HG02870 (cell line): ENCODE results near the gene IRS1.
"Not testable (repeated sequence)": the region's sequence is repeated elsewhere in the genome, so short reads cannot be mapped to it uniquely, and the experiment has no call there.

Experiments
- ATAC-seq: cut with Tn5 transposase; IDR thresholded peaks from one replicate; pipeline ENCODE4 v1.9.1; 2021; ENCODE audit warnings: mild to moderate bottlenecking, moderate library complexity; ENCODE audit not compliant: unreplicated experiment

The IRS1 gene, protein sequence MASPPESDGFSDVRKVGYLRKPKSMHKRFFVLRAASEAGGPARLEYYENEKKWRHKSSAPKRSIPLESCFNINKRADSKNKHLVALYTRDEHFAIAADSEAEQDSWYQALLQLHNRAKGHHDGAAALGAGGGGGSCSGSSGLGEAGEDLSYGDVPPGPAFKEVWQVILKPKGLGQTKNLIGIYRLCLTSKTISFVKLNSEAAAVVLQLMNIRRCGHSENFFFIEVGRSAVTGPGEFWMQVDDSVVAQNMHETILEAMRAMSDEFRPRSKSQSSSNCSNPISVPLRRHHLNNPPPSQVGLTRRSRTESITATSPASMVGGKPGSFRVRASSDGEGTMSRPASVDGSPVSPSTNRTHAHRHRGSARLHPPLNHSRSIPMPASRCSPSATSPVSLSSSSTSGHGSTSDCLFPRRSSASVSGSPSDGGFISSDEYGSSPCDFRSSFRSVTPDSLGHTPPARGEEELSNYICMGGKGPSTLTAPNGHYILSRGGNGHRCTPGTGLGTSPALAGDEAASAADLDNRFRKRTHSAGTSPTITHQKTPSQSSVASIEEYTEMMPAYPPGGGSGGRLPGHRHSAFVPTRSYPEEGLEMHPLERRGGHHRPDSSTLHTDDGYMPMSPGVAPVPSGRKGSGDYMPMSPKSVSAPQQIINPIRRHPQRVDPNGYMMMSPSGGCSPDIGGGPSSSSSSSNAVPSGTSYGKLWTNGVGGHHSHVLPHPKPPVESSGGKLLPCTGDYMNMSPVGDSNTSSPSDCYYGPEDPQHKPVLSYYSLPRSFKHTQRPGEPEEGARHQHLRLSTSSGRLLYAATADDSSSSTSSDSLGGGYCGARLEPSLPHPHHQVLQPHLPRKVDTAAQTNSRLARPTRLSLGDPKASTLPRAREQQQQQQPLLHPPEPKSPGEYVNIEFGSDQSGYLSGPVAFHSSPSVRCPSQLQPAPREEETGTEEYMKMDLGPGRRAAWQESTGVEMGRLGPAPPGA (N-terminal part only)

DNA sequence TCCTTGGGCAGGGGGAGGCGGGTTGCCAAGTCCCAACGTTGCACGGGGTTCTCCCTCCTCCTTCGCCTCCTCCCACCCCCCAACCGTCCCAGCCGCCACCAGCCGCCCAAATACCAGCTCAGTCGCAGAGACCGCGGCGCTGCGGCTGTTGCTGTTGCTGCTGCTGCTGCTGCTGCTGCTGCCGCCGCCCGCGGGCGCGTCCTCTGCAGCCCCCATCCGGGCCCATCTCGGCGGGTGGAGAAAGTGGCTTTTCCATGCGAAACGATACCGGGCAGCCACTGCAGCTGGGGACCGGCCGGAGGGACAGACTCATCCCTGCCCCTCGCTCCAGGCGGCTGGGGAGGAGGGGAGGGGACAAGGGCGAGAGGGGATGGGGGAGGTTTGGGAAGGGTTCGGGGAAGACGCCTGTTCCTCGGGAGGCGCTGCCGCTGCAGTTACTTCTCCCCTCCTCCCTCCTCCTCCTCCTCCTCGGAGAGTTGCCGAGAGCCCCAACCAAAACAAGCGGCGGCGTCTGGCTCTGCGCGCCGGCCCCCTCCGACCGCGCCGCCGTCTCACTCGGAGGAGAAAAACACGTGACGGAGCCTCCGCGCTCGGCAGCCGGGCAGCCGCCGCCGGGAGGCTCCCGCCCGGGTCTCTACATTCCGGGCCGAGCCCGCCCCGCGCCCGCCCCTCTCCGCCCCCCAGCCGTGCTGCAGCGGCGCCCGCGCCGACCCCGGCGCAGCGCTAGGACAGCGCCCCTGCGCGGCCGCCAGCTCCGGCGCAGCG, at the start of gene IRS1:
Gene IRS1, minus strand, starts transcription at position 610 of the 765 bp plus-strand sequence. CDS start 1,082 bp downstream, outside the sequence.
- ATAC-seq = peak; percentile 27

DNA sequence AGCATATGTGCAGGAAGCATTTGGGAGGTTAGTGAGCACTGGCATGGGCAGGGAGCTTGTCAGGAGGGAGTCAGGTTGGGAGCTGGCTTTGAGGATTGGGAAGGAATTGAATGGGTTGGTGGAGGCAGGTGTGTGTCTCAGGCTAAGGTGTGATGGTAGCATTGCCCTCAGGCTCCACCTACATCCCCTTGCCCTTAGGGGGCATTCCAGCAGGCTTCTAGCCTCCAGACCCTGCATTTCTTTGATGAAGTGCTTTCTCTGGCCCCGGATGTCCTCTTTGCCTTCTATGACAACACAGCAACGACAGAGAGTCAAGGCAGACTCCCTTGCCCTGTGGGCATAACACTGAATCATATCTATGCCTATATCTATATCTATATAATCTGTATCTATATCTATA, 49.7 kb upstream of the IRS1 start:
- ATAC-seq = no peak

DNA sequence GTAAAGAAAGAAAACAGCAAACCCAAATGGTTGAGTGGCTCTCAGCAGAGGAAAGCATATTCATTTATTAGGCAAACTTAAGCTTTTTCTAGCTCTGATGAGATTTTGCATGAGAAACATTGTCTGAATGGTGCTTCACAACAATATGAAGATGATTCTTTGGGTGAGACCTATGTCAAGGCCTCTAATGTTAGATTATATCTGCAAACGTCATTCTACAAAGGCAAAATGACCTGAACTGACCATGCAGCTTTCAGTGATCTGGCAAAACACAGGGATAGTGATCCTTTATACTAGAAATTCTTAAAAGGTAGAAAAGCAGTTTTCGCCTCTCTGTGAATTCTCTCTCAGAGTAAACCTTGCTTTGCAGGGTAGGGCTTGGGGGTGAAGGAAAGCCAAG, 47.9 kb upstream of the IRS1 start:
- ATAC-seq = no peak

DNA sequence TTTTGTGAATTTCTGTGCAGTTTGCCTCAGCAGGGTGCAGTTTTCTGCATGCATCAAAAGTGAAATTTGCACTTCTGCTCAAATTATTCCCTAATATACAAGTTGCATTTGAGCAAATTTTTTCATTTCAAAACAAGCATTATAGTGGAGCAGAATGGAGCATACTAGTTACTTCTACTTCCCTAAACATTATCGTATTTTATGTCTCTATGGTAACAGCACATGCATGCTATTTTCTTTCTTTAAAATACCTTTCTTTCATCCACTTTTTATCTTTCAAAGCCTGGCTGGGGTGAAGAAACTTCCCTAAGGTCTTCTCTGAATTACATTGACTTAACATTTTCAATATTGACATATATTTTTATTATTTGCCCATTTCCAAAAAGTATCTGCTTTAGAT, 47.5 kb upstream of the IRS1 start:
- no peak for ATAC-seq

DNA sequence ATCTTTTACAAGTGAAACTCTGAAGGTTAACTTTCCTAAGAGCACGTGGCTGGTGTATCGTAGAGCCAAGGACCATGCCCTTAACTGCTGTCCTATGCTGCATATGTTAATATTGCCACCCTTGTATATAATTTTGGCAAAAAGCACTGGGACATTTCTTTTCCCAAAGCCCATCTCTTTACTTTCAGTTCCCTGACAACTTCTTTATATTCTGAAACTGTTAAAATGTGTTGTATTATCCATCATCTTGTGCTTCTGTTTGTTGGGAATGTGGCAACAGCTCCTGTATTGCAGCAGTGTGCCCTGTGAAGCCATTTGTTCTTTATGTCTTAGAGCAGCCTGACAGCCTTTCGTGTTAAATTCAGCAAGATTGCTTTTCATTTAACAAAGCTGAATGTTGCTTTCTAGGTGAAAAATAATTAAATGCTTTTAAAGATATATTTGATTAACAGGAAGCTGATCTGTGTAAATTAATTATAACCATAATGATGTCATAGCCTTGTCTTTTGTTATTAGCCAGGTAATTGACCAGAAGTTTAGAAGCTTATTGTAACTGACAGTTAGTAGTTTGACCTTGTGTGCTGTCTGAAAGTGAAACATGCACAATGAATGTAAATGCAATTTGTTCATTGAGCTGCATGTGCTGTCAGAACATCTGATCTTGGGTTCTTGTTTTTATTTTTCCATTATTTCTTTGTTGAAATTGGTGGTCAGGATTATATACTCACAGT, 45.9 kb upstream of the IRS1 start:
- peak; percentile 67 for ATAC-seq

DNA sequence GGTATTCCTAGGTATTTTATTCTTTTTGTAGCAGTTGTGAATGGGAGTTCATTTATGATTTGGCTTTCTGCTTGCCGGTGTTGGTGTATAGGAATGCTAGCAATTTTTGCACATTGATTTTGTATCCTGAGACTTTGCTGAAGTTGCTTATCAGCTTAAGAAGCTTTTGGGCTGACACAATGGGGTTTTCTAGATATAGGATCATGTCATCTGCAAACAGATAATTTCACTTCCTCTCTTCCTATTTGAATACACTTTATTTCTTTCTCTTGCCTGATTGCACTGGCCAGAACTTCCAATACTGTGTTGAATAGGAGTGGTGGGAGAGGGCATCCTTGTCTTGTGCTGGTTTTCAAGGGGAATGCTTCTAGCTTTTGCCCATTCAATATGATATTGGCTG, 43.4 kb upstream of the IRS1 start:
- not testable (repeated sequence) for ATAC-seq

DNA sequence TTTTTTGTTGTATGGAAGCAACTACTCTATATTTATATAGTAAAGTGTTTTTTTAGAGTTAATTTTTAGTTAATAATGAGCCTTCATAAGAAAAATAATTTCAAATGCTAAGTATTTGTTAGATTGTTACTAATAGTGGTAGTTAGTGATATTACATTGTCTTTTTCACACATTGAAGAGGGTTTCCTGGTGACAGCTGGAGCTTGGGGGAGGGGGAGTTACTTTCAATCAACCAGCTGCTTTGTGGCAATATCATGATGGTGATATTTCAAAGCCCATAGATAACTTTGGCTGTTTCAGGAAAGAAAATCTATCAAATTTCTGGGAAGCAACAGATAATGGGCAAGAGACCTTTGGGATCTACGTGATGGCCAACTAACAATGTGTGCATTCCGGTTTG, 40.3 kb upstream of the IRS1 start:
- ATAC-seq = no peak

DNA sequence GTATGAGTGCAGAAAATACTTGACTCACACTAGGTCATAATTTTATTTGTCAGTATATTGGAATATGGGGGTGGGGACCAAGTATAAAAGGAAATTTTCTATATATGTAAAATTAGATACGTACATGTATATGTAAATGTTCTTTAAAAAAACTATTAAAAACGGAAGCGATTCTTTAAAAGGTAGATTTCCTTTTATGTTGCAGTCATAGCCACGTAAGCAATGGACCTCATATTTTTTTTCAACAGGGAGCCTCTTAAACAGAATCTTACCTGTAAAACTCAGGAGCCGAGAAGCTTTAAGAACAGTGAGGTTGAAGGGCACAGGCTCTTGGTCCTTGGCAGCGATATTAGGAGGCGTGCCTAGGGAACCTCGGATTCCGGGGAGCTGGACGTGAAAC, 39.5 kb upstream of the IRS1 start:
- no peak for ATAC-seq

DNA sequence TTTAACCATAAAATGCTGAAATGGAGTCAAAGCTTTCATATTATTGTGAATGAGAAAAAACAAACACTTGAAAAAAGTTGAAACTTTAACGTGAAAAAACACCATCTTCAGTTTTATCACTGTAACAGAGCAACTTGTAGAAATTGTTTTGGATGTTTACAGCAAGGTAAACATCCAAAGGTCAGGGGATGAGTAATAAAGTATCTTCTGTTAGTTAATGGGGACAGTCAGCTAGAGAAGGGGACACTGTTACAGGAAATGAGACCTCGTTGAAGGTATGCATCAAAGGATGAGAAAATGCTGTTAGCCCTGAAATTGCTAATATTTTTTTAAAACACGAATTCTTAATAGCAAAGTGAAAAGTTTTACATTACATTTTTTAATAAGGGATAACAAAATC, 39.1 kb upstream of the IRS1 start:
- no peak for ATAC-seq

DNA sequence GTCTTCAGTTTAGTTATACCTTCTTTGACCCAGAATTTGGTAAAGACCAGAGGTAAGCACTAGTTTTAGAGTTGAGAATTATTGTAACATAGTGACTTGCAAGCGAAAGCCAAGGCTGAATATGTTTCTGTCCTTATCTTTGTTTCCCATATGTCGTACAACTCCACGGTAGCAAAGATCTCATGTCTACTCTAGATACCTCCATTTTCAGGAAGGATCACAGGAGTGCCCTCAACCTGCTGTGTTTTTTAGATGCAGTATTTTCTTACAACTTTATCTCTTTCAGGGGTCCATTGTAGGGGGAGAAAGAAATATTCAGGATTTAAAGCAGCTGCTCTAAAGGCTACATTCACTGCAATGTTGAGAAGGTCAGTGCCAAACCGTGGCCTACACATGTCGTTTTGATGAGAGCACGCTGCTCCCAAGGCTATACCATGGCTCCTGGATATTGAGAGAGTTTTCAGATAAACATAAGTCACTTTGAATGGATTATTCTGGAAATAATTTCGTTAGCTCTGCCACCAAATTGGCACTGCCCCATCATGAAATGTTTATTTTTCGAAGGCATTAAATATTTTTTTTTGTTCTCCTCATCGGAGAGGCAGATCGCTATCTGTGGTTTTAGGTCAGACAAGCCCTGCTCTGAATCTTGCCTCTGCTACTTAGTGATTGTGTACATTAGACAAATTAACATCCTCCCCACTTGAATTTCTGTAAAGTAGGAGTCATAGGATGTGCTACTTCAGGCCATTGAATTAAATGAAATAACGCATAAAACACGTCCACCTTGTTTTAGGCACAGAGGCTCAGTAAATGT, 38.4 kb upstream of the IRS1 start:
- no peak for ATAC-seq

DNA sequence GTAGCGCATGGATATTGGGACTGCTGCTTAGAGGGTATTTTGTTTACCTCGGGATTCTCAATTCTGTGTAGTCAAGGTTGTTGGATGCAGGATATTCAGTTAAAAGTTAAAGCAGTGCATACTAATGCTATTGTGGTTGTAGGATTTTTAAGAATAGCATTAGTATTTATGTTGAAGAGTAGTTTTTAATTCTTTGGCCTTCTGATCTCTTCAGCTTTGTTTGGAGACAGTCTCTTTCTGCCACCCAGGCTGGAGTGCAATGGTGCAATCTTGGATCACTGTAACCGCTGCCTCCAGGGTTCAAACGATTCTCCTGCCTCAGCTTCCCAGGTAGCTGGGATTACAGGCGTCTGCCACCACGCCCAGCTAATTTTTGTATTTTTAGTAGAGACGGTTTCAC, 37.7 kb upstream of the IRS1 start:
- ATAC-seq = no peak

DNA sequence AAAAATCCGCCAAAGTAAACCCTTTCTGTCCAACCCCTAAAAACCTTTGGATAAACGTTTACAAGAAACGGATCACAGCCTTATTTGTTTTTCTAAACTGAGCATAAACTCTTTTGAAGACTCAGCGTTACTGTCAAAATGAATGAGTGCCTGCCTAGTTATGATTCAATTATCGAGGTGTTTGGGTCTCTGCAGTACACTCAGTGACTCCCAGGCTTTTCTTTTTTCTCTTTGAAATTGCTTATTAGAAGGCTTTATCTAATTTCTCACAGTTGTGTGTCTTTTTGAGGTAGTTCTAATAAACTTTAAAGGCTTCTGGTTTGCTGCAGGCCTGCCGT, 36.9 kb upstream of the IRS1 start:
- ATAC-seq = peak; percentile 1

DNA sequence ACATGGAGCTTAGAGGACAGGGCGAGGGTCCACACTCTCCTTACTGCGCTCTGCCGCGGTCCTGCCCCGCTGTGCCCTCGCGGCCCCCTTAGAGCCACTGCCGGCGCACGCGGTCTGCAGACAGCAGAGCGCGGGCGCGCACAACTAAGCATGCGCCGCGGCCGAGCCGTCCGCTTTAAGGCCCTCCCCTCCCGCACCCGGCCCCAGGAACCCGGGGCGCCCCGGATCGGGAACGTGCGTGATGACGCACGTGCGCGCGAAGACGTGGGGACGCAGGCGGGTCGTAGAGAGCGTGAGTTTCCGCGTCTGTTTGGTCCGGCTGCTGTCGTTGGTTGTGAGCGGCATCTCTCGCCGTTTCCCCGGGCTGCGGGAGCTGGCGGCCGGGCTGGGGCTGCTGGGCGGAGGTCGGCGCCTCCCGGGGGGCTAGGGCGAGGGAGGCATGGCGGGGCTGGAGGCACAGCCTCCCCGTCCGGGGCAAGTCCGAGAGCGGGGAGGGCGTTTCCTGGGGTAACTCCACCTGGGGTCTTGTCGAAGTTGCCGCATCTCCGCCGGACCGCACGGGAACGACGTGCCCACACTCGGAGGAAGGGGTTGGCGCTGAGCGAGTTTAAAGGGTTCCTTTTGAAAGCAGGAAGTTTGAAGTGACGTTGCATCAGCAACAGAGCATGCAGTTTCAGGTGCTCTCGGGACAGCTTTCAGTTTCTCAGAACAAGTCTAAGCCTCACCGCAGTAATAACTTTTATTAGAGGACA, 36.4 kb upstream of the IRS1 start, which contains the start of gene RHBDD1:
Gene RHBDD1, plus strand, starts transcription at position 259 of the 752 bp plus-strand sequence. CDS start 28,640 bp downstream, outside the sequence.
- peak; percentile 73 for ATAC-seq

DNA sequence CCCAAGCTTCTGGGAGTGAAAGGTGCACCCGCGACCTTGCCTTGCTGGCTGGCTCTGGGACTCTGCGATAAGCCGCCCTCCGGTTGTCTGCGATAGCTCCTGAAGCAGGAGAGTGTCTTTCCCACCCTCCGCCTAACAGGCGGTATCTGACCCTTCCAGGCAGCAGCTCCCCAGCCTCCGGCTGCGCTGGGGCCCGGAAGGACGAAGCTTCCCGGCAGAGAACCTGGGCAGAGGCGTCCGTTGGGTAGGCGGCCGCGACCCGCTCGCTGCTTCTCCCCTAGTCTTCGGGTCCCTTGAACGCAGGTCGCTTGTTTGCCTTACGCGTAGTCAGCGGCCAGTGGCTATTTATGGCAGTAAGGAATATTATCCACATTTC, 35.8 kb upstream of the IRS1 start:
- ATAC-seq = peak; percentile 14

DNA sequence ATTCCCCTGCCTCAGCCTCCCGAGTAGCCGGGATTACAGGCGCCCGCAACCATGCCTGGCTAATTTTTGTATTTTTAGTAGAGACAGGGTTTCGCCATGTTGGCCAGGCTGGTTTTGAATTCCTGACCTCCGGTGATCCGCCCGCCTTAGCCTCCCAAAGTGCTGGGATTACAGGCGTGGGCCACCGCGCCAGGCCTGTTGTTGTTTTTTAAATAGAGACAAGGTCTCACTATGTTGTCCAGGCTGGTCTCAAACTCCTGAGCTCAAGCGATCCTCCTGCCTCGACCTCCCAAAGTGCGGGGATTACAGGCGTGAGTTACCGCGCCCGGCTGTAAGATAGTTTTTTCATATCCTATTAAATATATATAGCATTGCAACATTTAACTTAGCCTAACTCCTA, 35.3 kb upstream of the IRS1 start:
- ATAC-seq = not testable (repeated sequence)

DNA sequence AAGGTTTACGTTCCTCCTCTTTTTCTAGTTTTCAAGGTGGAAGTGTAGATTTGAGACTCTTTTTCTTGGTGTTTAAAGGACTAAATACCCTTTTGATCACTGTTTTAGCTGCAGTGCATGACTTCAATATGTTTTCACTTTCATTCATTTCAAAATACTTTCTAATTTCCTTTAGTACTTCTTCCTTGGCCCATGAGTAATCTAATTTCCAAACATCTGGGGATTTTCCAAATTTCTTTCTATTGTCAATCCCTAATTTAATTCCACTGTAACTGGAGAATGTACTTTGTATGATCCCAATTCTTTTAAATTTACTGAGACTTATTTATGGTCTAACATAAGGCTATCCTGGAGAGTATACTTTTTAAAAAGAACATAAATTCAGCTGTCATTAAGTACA, 32.4 kb upstream of the IRS1 start:
- no peak for ATAC-seq

DNA sequence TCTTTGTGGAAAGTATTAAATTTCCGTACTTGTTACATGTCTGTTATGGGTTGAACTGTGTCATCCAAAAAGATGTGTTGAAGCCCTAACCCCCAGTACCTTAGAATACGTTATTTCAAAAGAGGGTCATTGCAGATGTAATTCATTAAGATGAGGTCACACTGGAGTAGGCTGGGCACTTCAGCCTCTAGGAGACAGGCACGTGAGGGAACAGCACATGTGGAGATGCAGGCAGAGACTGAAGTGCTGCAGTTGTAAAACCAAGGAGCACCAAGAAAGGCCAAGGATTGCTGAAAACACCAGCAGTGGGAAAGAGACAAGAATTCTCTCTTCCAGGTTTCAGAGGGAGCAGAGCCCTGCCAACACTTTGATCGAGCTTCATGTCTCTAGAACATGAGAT, 31.6 kb upstream of the IRS1 start:
- ATAC-seq = no peak

DNA sequence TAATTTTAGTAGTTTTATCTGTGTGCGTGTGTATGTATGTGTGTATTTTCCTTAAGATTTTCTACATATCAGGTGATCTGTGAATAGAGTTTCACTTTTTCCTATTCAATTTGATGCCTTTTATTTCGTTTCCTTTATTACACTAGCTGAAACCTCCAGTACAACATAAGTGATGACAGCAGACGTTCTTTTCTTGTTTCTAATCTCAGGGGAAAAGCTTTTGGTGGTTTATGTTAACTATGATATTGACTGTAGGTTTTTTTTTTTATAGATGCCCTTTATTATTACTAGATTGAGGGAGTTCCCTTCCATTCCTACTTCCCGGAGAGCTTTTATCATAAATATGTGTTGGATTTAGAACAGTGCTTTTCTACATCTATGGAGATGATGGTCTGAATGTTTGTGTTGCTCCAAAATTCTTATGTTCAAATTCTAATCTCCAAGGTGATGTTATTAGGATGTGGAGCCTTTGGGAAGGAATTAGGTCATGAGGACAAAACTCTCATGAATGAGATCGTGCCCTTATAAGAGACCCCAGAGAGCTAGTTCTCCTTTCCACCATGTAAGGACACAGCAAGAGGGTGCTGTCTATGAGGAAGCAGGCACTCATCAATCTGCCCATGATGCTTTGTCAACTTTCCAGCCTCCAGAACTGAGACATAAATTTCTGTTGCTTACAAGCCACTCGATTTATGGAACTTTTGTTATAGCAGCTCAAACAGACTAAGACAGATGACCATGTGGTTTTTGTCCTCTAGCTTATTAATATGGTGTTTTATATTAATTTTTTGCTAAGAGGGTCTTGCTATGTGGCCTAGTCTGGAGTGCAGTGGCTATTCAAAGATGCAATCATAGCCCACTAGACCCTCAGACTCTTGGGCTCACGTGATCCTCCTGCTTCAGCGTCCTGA, 30.4 kb upstream of the IRS1 start:
- no peak for ATAC-seq
